Measurements from ENCODE around the gene BTRC. TPM values are rescaled to one million over a fixed set of nuclear protein-coding genes. Genes with fewer than 3 reads are reported as not detected.
"Not testable (repeated sequence)": the region's sequence is repeated elsewhere in the genome, so short reads cannot be mapped to it uniquely, and the experiment has no call there.

The BTRC gene
- total and polyA plus RNA-seq, 8 donors = 3.5 to 14.5 (median 4.7) TPM

- no peak overlapping the region for H3K27ac ChIP-seq
- no peak for DNase-seq
- H3K9me3 ChIP-seq = no peaks in the 10 kb centered on the region
- no peaks in the 10 kb centered on the region for H3K27me3 ChIP-seq
- 82 to 94% (median 89%) methylated on average over 7 of the region's 7 CpGs for WGBS, 5 donors
- H3K4me1 ChIP-seq = peaks cover 0 to 21% (median 9%) of the 10 kb centered on the region in 4 donors
- peaks cover 0 to 18% (median 13%) of the 10 kb centered on the region in 4 donors for H3K36me3 ChIP-seq
- H3K4me3 ChIP-seq = no peak overlapping the region
- intact Hi-C loops (cut with DNase I; ENCODE audit: low total_unique reads) = no loop called here
- TF ChIP-seq EP300 (IDR thresholded peaks at IDR 0.05) = no peak
- TF ChIP-seq POLR2A (IDR thresholded peaks at IDR 0.05) = no peak
- no peak for TF ChIP-seq CTCF (IDR thresholded peaks at IDR 0.05)
- TF ChIP-seq POLR2AphosphoS5 (IDR thresholded peaks at IDR 0.05) = no peak
These were observed 10.8 kb downstream of the BTRC start for GRCh38 chr10:101364721-101365120.

GRCh38 chr10:101367569-101368453 lies 13.8 kb downstream of the BTRC start:
- peaks cover 0 to 19% (median 16%) of the 10 kb centered on the region in 4 donors for H3K36me3 ChIP-seq
- TF ChIP-seq POLR2A (IDR thresholded peaks at IDR 0.05) = no peak
- H3K27ac ChIP-seq = no peak overlapping the region
- H3K4me3 ChIP-seq = no peak overlapping the region
- peak in 1 of 2 donors; percentile 16 for DNase-seq
- H3K27me3 ChIP-seq = no peaks in the 10 kb centered on the region
- WGBS, 5 donors = 82 to 89% (median 85%) methylated on average over 9 of the region's 9 CpGs
- no peaks in the 10 kb centered on the region for H3K9me3 ChIP-seq
- intact Hi-C loops (cut with DNase I; ENCODE audit: low total_unique reads) = no loop called here
- H3K4me1 ChIP-seq = peaks cover 0 to 21% (median 9%) of the 10 kb centered on the region in 4 donors

- 96 to 100% (median 97%) methylated on average over 1 of the region's 1 CpG for WGBS, 5 donors
- no peak for DNase-seq
- H3K4me3 ChIP-seq = no peak overlapping the region
- peaks cover 0 to 19% (median 8%) of the 10 kb centered on the region in 4 donors for H3K36me3 ChIP-seq
- TF ChIP-seq CTCF (IDR thresholded peaks at IDR 0.05) = no peak
- no peak for TF ChIP-seq POLR2A (IDR thresholded peaks at IDR 0.05)
- no peak for TF ChIP-seq EP300 (IDR thresholded peaks at IDR 0.05)
- no peak for TF ChIP-seq POLR2AphosphoS5 (IDR thresholded peaks at IDR 0.05)
- intact Hi-C loops (cut with DNase I; ENCODE audit: low total_unique reads) = no loop called here
- H3K27ac ChIP-seq = no peak overlapping the region
- no peaks in the 10 kb centered on the region for H3K9me3 ChIP-seq
- peaks cover 0 to 1% (median 0%) of the 10 kb centered on the region in 4 donors for H3K4me1 ChIP-seq
- no peaks in the 10 kb centered on the region for H3K27me3 ChIP-seq
These were observed 19.1 kb downstream of the BTRC start for GRCh38 chr10:101373063-101373462.

- 90 to 100% (median 99%) methylated on average over 3 of the region's 3 CpGs for WGBS, 5 donors
- intact Hi-C loops (cut with DNase I; ENCODE audit: low total_unique reads); H3K4me1 ChIP-seq; DNase-seq; H3K27ac ChIP-seq; H3K27me3 ChIP-seq; H3K4me3 ChIP-seq; H3K9me3 ChIP-seq: not testable (repeated sequence)
- H3K36me3 ChIP-seq = peaks cover 0 to 13% (median 3%) of the 10 kb centered on the region in 4 donors
These were observed 20.0 kb downstream of the BTRC start for GRCh38 chr10:101373993-101374392.

GRCh38 chr10:101375076-101375475 lies 21.1 kb downstream of the BTRC start:
- 85 to 96% (median 88%) methylated on average over 7 of the region's 7 CpGs for WGBS, 5 donors
- H3K9me3 ChIP-seq = no peaks in the 10 kb centered on the region
- no peak for DNase-seq
- intact Hi-C loops (cut with DNase I; ENCODE audit: low total_unique reads) = no loop called here
- TF ChIP-seq POLR2AphosphoS5 (IDR thresholded peaks at IDR 0.05) (no peak), POLR2A (IDR thresholded peaks at IDR 0.05) (no peak), CTCF (IDR thresholded peaks at IDR 0.05) (no peak), EP300 (IDR thresholded peaks at IDR 0.05) (no peak)
- no peaks in the 10 kb centered on the region for H3K4me1 ChIP-seq
- peaks cover 0 to 8% (median 3%) of the 10 kb centered on the region in 4 donors for H3K36me3 ChIP-seq
- H3K27me3 ChIP-seq = no peaks in the 10 kb centered on the region
- H3K4me3 ChIP-seq = no peak overlapping the region
- H3K27ac ChIP-seq = no peak overlapping the region

All from stomach (tissue), 9 donors.